Esophagus muscularis mucosa (tissue), 4 donors: ENCODE results near the gene MARK3.

Source experiments
- CTCF ChIP-seq, 3 experiments: fragments of 200-600 bp in 2 of 3; fragments of 450-650 bp in 1 of 3; sonication (generic) in 2 of 3; IDR thresholded peaks; one replicate each; pipeline ENCODE4 v1.5.1; 2017 to 2019; ENCODE audit warnings: antibody characterized with exemption in 3 of 3, mild to moderate bottlenecking in 2 of 3, moderate library complexity in 1 of 3
- EP300 ChIP-seq: sonication (generic); formaldehyde crosslinking; IDR thresholded peaks from one replicate; pipeline ENCODE4 v1.6.1; 2017; ENCODE audit warnings: antibody characterized with exemption
- POLR2A ChIP-seq: fragments of 450-650 bp; IDR thresholded peaks from one replicate; pipeline ENCODE4 v1.6.1; 2017; ENCODE audit warnings: antibody characterized with exemption, moderate library complexity, mild to moderate bottlenecking, low read depth
- POLR2AphosphoS5 ChIP-seq, 2 donors: sonication (generic); formaldehyde crosslinking; IDR thresholded peaks; one replicate each; pipeline ENCODE4 v1.6.1; 2017; ENCODE audit warnings: antibody characterized with exemption in 2 of 2

- TF ChIP-seq EP300 (no peak), CTCF (IDR thresholded peaks at IDR 0.05) (no peak), POLR2A (no peak), POLR2AphosphoS5 (IDR thresholded peaks at IDR 0.05) (no peak)
These were observed 134.0 kb downstream of the MARK3 start for GRCh38 chr14:103519043-103519836.
